T-helper 2 cell (primary cell): Measurements from ENCODE around the gene CD247.

Experiments
- DNase-seq, 5 experiments: peaks; one replicate each; pipeline versions ENCODE4 v3.0.0 to v3.0.0-alpha.2; 2012 to 2022

Gene CD247

DNA sequence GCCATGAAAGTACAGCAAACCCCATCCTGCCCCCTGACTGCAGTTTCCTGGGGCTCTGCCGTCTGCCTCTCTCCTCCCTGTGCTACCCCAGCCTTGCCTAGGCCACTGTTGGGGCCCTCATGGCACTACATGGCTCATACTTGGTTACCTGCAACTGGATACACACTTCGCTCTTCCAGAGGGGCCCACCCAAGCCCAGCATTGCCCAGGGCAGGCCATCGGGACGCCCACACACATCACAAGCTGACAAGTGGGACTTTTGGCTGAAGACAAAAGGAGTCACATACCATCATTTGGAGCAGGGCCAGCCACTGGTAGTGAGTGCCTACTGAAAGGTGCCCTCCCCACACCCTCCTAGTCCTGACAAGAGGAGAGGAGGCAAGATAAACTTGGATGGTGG, 82.8 kb downstream of the CD247 start:
- no peak for DNase-seq

DNA sequence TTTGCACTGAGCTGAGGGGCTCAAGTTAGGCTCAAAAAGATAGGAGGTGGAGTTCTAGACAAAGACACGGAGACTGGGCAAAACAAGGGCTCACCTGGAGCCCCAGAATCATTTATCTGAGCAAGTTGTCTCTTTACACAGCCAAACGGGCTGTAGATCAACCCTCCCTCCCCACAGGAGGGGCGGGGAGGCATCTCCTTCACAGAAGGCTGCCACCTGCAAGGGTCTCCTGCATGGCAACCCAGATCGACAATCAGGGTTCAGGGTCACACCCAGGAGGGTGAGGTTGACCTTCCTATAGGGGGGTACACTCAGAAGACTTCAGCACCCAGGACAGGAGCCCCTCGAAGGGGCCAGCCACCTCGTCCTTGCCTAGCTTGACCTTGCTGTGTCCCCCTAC, 84.0 kb downstream of the CD247 start:
- no peak for DNase-seq

DNA sequence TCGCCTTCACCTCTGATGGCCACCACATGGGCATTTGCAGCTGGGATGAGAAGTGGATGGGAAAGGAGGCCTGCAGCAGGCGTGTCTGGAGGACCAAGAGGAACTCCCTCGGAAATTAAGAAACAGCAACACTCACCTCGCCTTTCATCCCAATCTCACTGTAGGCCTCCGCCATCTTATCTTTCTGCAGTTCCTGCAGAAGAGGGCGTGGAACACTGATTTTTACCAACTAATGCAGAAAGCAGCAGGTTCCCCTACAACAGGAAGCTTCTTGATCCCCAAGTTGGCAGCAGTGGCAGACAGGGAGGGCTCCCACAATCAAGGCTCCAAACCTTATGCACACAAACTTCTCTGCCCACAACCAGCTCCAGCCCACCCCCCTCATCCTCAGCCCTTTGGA, 84.4 kb downstream of the CD247 start:
- no peak for DNase-seq

DNA sequence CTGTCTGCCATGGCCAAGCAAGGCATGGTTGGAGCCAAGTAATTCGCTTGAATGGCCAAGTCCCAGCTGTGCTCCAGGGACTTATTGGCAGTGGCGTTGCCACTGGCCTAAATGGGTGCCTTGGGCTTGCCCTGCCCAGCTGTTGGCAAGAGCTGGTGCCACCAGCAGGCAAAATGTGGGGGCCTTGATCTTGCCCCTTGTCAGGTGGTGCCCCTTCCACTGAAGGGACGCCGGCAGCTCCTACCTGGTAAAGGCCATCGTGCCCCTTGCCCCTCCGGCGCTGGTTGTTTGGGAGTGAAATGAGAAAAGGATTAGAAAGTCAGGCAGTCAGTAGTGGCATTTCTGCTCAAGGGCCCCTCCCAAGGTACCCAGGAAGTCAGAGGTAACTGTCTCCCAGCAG, 85.5 kb downstream of the CD247 start:
- DNase-seq, result no peak

DNA sequence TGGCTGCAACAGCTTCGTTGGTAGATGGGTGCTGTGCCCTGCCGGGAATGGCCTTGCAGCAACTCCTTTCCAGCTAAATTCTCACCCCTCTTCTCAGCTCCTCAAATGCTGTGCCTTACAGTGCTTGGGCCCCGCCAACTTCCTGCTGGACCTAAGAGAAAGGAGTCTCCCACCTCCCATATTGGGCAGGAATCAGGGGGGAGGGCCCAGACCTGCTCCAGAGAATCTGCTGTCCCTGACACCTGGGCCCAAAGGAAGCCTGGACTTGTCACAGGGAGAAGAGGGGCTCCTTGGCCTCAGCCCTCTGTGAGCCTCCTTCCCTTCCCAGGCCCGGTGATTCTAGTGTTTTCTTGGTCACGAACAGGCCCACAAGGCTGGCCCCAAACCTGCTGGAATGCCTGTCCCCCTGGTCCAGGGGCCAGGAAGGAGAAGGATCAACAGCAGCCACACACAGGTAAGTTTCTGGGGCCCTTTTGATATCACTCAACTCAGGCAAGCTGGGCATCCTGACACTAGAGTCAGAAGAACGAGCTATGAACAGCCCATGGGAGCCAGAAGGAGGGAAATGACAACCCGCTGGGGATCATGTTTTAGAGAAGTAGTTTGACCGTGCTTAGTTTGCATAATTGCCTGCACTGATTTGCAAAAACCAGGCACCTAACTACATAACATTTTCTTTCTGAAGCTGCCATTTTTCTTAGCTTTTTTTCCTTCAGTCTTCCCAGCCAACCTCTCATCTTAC, 86.2 kb downstream of the CD247 start:
- no peak for DNase-seq

DNA sequence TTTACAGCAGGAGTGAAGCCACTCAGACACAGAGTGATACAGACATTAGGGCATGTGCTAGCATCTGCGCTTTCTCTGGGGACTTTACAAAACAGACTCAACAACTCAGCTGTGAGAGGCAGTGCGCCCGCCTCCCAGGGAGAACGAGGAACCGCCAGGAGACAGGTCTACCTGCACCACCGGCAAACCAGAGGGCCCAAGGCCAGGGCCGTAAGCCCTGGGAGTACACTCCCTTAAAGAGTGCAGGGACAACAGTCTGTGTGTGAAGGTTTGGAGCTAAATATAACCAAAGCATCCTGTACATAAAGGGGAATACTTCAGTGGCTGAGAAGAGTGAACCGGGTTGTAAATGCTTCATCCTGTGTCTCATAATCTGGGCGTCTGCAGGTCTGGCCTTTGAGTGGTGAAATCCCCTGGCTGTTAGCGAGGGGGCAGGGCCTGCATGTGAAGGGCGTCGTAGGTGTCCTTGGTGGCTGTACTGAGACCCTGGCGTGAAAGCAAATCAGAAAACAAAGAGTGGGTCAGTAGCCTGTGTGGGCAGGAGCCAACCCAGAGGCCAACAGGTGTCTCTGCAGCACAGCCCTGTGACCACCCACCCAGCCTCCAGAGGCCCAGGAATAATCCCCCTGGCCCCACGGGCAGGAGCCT, 86.9 kb downstream of the CD247 start:
- peak in 1 of 5 experiments; percentile 48 for DNase-seq

DNA sequence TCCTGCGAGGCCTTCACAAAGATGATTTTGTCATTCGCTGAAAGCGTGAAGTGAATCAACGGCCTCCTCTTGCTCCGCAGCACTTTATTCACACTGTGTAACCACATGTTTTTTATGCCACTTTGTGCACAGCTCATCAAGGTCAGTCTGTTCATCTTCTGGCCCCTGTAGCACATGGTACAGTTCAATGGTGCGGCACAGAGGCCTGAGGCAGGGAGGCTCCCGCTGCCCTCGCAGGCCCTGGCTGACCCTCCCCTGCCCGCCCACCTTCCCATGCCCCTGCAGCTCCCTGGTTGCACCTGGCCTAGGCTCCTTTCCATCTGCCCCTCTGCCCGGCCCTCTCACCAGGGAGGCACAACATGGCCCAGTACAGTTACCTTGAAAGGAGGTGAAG, 87.5 kb downstream of the CD247 start:
- no peak for DNase-seq

DNA sequence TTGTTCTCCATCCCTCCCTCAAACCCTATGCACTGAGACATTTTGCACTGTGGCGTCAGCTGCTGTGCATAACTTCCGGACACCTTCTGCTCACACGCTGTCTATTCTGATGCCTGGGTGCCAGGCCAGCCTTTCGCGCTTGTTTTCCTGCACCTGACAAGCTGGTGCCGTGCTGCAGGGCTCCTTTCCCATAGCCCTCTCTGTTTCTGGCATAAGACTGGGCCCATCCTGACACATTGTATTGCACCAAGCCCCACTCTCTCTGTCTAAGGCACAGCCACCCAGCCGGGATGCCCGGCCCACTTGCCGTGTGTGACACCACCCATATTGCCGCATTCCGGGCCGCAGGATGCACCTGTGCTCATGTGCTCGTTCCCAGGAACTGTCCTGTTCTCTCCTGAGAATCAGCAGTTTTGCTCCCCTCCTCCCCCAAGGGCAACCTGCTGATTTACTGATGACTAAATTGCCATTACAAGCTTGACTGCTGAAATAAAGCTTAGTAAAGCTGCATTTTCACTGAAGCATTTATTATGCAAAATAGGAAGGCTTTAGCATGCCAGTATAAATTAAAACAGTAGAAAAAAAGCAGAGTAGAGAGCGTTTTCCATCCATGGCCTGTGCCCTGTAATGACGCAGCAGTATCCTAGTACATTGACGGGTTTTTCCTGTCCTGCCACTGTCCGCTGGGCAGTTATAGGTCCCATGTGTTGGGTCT, 88.0 kb downstream of the CD247 start:
- peak in 1 of 5 experiments; percentile 36 for DNase-seq

DNA sequence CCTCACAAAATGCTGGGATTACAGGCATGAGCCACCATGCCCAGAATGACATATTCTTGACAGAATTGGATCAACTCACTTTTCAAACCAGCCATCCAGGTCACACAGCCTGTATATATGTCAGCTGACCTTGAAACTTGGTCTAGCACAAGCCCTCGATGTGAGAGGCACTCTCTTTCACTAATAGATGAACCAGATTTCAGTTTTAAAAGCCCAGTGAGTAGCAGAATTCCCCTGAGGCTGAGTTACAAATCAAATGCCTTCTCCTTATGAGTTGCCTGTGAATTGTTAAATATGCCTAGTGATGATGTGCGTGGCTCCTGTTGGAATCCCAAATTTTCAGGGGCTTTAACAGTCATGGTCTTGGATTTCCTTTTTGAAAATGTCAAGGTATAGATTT, 88.7 kb downstream of the CD247 start:
- no peak for DNase-seq

DNA sequence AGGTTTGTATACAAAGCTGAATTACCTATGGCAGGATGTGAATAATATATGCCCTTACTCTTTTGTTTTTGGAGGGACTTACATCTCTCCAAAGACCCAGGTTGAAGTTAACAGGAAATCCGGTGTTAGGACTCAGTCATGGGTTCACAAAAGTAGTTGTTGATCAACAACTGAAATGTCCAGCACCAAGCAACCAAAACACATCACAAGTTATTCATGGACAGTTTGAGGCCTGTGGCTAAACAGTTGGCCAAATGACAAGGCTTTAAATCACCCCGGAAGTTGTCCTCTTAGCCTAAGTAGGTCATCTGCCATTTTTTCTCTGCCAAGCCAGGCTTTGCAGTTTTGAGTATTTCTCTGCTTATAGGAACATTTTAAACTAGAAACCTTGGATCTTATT, 89.9 kb downstream of the CD247 start:
- peak in 1 of 5 experiments; percentile 56 for DNase-seq

DNA sequence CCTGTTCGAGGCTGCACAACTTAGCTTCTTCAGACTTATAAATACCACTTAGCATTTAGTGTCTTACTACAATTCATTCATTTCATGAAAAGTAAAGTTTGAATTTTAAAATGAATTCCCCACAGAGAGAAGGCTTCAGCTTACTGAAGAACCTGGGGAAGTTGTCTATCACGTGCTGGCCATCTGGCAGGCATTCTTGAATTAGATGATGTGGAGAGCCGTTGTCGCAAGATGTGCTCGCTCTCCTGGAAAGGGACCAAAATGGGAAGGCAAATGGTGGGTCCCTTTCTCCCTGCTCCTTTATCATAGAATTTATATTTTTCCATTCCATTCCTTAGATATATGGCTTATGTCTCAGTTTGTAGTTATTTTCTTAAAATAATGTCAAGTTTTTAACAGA, 90.5 kb downstream of the CD247 start:
- DNase-seq, result no peak

DNA sequence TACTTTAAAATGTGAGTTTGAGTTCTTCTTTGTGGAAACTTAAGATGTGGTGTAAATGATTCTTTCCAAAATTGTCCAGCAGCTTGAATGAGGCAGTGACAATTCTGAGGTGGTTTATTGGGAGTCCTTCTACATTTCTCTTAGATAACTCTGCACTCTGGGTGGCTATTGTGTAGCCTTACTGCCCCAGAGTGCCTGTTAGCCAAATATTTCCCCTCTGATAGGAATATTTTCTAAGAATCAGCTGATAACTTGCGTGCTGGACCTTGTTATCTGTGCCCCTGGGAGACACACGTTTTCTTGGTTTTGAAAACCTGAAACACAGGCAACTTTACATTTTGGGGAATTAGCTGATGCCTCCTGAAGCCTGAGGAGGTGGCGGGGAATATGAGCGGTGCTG, 91.6 kb downstream of the CD247 start:
- DNase-seq, result no peak

DNA sequence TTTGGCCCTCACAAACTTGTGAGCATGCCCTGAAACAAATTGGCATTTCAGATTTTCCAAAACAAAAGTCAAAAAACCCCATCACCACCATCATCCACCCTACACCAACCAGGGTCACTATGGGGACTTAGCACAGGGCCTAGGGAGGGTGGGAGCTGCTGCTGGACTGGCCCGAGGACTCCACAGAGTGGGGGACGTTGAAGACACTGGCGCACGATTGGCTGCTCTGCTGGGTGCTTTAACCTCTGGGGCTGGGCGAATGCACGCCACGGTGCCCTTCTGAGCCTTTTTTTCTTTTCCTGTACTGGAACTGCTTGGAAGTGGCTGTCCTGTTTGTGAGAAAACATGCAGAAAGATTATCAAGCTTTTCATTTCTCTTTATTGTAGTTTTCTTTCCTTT, 92.8 kb downstream of the CD247 start:
- no peak for DNase-seq

DNA sequence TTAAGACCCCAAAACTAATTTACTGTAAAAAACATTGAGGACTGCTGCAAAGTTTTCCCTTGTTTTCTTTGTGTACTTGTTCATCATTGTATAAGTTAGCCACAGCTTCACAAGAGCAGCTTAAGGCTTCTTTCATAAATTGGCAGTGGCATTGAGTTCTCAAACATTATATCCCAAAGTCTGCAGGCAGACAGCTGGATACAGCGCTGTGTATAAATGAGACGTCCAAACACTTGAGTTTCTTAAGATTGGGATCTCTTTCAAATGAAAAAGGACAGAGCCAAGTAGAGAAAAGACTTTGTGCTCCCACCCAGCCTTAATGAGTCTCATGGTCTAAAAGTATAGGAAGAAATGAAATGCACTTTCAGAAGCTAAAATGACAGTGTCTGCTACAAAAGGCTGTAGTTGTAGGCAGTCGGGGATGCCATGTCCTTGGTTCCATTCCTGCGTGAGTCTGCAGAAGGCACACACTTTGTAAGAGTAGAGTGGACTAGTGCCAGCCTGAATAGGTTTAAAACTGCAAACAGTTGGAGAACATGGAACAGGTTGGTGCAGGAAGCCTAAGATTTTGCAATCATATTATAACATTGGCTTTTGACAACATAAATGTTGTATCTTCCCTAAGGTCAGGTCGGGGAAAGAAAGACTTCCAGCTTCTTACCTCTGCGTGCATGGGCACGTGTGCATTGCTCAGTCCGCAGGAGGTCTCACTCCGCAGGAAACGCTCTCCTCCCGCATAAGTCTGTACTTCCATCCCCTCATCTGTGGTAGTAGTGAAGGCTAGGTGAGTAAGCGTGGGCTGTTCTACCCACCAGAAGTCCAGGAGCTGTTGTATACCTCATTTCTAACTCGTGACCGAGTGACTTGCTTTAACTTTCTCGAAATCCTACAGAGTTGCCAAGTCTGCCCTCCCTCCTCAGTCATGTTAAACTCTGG, 94.4 kb downstream of the CD247 start:
- no peak for DNase-seq

DNA sequence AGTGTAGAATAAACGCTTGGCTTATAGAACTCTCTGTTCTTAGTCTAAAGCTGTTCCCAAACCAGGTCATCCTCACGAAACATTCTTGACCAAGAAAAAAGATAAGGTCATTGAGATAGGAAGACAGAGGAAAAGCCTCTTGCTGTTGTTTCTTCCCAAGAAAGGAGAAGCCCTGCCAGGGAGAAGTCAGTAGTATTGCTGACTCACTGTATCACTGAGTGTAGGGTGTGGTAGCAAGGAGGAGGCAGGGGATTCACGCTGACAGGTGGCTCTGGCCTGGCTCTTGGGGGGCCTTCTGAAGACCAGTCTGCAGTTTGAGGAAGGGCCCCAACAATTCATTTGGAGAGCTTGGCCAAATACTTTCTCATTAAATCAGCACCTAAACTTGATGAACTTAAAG, 97.8 kb downstream of the CD247 start:
- DNase-seq, result no peak

DNA sequence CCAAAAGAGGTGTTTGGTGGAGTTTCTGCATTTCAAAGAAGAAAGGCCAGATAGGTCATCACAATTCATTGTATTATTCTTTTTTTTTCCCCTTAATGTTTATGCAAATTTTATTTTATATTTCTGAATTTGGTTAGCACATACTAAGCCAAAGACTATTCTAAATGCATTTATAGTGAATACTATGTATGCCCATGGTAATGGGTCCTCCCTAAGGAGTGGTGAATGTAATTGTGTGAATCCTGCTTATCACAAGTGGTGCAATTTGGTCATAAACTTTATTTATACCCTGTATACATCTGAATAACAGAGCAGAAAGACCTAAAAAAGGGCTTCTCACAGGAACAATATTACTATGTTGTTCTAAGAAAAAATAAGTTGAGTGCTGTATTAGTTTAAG, 99.1 kb downstream of the CD247 start:
- no peak for DNase-seq

DNA sequence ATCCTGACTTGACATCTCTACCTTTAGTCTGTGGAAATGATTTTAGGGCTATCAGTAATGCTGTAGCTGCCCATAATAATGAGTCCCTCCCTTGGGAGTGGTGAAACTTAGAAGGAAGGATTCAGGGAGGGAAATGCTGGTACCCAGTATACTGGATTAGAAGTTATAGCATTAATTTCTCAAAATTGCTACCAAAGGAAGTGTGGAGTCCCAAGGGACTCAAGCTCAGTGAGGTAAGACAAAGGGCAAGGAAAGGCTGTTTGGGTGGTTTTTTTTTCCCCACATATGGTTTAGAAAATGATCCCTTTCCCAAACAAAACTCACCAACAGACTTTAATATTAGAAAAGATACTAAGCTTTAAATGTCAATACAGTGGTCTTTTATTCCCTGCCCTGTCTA, 99.9 kb downstream of the CD247 start:
- no peak for DNase-seq

DNA sequence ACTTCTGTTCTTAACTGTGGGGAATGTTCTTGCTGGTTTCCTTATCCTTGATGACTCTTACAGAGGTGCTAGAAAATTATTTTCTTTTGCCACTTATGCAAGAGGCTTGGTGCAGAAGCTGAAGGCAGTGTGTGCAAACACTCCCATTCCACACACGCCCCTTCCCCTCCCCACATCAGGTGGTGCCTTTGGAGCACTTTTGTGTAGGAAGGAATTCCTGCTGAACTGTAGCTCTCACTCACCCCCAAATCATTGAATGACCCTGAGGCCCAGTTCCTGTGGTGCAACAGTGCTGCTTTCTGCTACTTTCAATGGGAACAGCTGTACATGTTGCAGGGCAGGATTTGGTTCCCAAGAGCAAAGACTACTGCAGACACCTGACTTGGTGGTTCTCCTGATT, 101.8 kb downstream of the CD247 start:
- no peak for DNase-seq

DNA sequence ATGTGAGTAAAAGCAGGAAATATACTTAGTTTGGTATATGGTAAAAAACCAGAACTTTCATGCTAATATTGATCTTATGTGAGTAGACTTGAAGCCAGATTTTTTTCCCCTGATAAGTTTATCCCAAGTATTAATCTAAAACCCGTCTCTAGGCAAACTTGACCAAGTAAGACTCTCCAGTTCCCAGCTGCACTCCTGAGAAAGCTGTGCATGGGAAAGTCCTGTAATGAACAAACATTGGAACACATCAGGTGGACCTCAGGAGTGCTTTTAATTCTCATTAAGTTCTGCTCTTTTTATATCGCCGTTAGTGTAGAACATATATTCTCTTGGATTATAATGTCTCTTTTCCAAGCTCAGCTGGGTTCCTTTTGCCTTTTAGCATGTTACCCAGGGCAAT, 105.0 kb downstream of the CD247 start:
- no peak for DNase-seq

DNA sequence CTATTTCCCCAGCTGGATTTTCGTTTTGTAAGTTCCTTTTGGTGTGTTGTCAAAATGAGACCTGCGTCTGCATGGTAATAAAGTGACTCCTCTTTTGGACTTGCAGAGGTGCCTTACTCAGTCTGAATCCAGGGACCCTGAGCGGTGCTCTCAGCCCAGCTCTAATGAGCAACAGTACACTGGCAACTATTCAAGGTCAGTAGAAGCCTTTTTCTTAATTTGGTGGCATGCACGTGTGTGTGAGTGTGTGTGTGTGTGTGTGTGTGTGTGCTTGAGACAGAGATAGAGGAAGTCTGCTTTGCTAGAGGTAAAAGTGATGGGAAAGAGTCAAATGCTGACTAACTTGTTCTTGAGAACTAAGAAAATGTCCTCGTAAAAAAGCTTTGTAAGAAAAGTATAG, 105.4 kb downstream of the CD247 start:
- DNase-seq, result peak in 1 of 5 experiments; percentile 74

DNA sequence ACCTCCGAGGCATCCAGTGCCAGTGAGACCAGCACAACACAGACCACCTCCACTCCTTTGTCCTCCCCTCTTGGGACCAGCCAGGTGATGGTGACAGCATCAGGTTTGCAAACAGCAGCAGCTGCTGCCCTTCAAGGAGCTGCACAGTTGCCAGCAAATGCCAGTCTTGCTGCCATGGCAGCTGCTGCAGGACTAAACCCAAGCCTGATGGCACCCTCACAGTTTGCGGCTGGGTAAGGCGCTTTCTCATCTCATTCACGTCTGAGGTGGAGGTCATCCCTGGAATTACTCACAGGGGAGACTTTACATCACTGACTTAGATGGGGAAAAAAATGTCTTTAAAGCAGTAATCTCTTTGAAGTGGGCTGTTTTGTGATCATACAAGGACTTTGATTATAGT, 106.3 kb downstream of the CD247 start:
- peak in 1 of 5 experiments; percentile 52 for DNase-seq

DNA sequence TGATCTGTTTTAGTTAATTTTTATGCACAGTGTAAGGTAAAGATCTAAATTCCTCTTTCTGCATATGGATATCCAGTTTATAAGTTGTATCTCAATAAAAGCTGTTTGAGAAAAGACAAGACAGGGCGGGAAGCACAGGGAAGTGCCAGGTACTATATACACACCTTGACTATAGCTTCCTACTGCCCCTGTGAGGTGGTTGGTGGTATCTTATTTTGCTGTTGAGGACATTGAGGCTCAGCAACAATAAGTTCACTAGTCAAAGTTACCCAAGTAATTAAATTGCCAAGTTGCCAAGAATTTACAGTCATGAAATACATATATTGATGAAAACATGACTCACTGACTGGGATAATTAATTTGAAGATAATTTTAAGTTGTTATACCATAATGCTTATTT, 109.1 kb downstream of the CD247 start:
- no peak for DNase-seq

DNA sequence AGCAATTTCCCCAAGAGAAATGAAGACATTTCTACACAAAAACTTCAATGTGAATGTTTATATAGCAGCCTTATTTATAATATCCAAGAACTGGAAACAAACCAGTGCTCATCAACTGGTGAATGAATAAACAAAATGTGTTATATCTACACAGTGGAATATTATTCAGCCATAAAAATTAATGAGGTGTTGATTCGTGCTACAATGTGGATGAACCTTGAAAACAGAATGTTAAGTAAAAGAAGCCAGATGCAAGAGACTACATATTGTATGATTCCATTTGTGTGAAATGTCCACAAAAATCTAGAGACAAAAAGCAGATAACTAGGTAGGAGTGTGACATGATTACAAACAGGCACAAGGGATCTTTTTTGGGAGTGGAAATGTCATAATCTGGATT, 110.0 kb downstream of the CD247 start:
- no peak for DNase-seq
